Naive thymus-derived CD4-positive, alpha-beta T cell (primary cell): ENCODE data around the gene PAQR5. TPM values are rescaled to one million over a fixed set of nuclear protein-coding genes. Genes with fewer than 3 reads are reported as not detected.
A peak's percentile ranks its signal among the peaks of the same experiment; 100 is the strongest.
"Not testable (repeated sequence)": the region's sequence is repeated elsewhere in the genome, so short reads cannot be mapped to it uniquely, and the experiment has no call there.

Experiments
- ATAC-seq: fragments of 150-1000 bp; cut with Tn5 transposase; 2 replicates; pipeline ENCODE4 v1.10.0; 2021; ENCODE audit warnings: mild to moderate bottlenecking, moderate library complexity
- CTCF ChIA-PET: fragments of 350-600 bp; sonication (Branson Sonifier 250); formaldehyde crosslinking; loops from one replicate; lab custom pipeline; 2021; ENCODE audit warnings: antibody characterized with exemption; lab: Charles Lee
- POLR2A ChIA-PET: fragments of 350-600 bp; sonication (Branson Sonifier 250); formaldehyde crosslinking; loops from one replicate; lab custom pipeline; 2021; ENCODE audit warnings: antibody characterized with exemption, inconsistent platforms; lab: Charles Lee
- DNase-seq, 9 donors: peaks; one replicate each; pipeline versions ENCODE4 v3.0.0 to v3.0.0-alpha.2; 2020 to 2022; ENCODE audit warnings: mixed read lengths in 1 of 9
- H3K27ac ChIP-seq: one replicate; pipeline ENCODE4 v1.7.0; 2013; ENCODE audit warnings: mild to moderate bottlenecking, low read depth, low read length, moderate library complexity
- H3K27me3 ChIP-seq, 2 donors: one replicate each; pipeline ENCODE4 v1.7.0; 2013; ENCODE audit warnings: low read length in 2 of 2, mild to moderate bottlenecking in 2 of 2, moderate library complexity in 2 of 2; ENCODE audit not compliant: control insufficient read depth in 2 of 2, insufficient read depth in 2 of 2
- H3K36me3 ChIP-seq, 3 experiments: 1 replicate in 2 of 3; 2 replicates in 1 of 3; pipeline ENCODE4 v1.7.0; 2013; ENCODE audit warnings: low read length in 3 of 3, mild to moderate bottlenecking in 3 of 3, moderate library complexity in 1 of 3; ENCODE audit not compliant: insufficient read depth in 3 of 3, control insufficient read depth in 2 of 3
- H3K4me1 ChIP-seq, 2 donors: one replicate each; pipeline ENCODE4 v1.7.0; 2013; ENCODE audit warnings: low read length in 2 of 2, mild to moderate bottlenecking in 2 of 2, moderate library complexity in 1 of 2; ENCODE audit not compliant: control insufficient read depth in 2 of 2, insufficient read depth in 2 of 2
- H3K4me3 ChIP-seq: 2 replicates; pipeline ENCODE4 v1.7.0; 2013; ENCODE audit warnings: mild to moderate bottlenecking, low read length
- H3K9me3 ChIP-seq, 3 experiments: 1 replicate in 2 of 3; 2 replicates in 1 of 3; pipeline ENCODE4 v1.7.0; 2013; ENCODE audit warnings: low read length in 3 of 3; ENCODE audit not compliant: control insufficient read depth in 2 of 3
- H3K27ac Mint-ChIP-seq, 9 donors: one replicate each; pipeline ENCODE4 v1.8.0; 2020 to 2022; ENCODE audit warnings: mixed read lengths in 9 of 9, mild to moderate bottlenecking in 8 of 9, moderate library complexity in 5 of 9, inconsistent platforms in 2 of 9
- H3K27me3 Mint-ChIP-seq, 5 donors: one replicate each; pipeline ENCODE4 v1.8.0; 2021 to 2022; ENCODE audit warnings: mixed read lengths in 5 of 5, mild to moderate bottlenecking in 1 of 5
- H3K36me3 Mint-ChIP-seq, 5 donors: one replicate each; pipeline ENCODE4 v1.8.0; 2020 to 2022; ENCODE audit warnings: mixed read lengths in 5 of 5, mild to moderate bottlenecking in 3 of 5, inconsistent platforms in 1 of 5
- H3K4me1 Mint-ChIP-seq, 7 donors: one replicate each; pipeline ENCODE4 v1.8.0; 2020 to 2022; ENCODE audit warnings: mixed read lengths in 7 of 7, mild to moderate bottlenecking in 3 of 7, inconsistent platforms in 1 of 7
- H3K4me3 Mint-ChIP-seq, 10 donors: one replicate each; pipeline ENCODE4 v1.8.0; 2020 to 2022; ENCODE audit warnings: mild to moderate bottlenecking in 10 of 10, mixed read lengths in 10 of 10, moderate library complexity in 6 of 10, inconsistent platforms in 2 of 10
- H3K9me3 Mint-ChIP-seq, 11 donors: one replicate each; pipeline ENCODE4 v1.8.0; 2020 to 2022; ENCODE audit warnings: mixed read lengths in 11 of 11, mild to moderate bottlenecking in 4 of 11, inconsistent platforms in 1 of 11, moderate library complexity in 1 of 11
- intact Hi-C, 2 donors: fragments of 100-400 bp; cut with micrococcal nuclease; formaldehyde crosslinking; loops; one replicate each; pipeline ENCODE4 v1.15.1; 2023
- polyA plus RNA-seq, 2 donors: library from polyadenylated mRNA; unstranded; fragments of 300-500 nt; fragmentation: Illumina TruSeq; gene quantifications; one replicate each; pipeline ENCODE4 v1.2.3, GENCODE V29; 2021
- total RNA-seq, 6 experiments: library from RNA in 5 of 6; stranded (reverse) in 5 of 6; gene quantifications; 1 replicate in 5 of 6; 2 replicates in 1 of 6; pipeline ENCODE4 v1.2.3 and lab custom pipeline; 2021 to 2026

Gene PAQR5
- total and polyA plus RNA-seq, 7 experiments from 2014 or later, result 0.11 TPM; not detected in 6

DNA sequence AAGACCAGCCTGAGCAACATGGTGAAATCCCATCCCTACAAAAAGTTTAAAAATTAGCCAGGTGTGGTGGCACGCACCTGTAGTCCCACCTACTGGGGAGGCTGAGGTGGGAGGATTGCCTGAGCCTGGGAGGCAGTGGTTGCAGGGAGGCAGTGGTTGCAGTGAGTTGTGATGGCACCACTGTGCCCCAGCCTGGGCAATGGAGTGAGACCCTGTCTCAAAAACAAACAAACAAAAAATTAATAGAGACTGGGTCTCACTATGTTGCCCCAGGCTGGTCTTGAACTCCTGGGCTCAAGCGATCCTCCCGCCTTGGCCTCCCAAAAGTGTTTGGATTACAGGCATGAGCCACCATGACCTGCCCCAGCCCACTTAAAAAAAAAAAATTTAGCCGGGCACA, 151.5 kb downstream of the PAQR5 start:
- H3K27me3 ChIP-seq, H3K4me3 ChIP-seq, H3K27me3 Mint-ChIP-seq, H3K9me3 Mint-ChIP-seq, DNase-seq, CTCF ChIA-PET, H3K27ac ChIP-seq, ATAC-seq, H3K9me3 ChIP-seq: not testable (repeated sequence)
- intact Hi-C loops, result loop anchor here in 1 of 2 donors (5.0 kb wide), 1 partner anchor 307 kb away; no protein-coding TSS in a partner anchor
- Histone ChIP-seq H3K36me3 (peaks cover 0 to 12% (median 0%) of the 10 kb centered on the region in 3 experiments), H3K4me1 (peaks cover 14 to 30% of the 10 kb centered on the region in 2 donors)
- peaks cover 21 to 33% (median 29%) of the 10 kb centered on the region in 7 donors for H3K4me1 Mint-ChIP-seq
- H3K4me3 Mint-ChIP-seq, result peak overlapping the region in 1 of 10 donors; percentile 56
- peak overlapping the region in 1 of 9 donors; percentile 23 for H3K27ac Mint-ChIP-seq
- H3K36me3 Mint-ChIP-seq, result peaks cover 0 to 30% (median 14%) of the 10 kb centered on the region in 5 donors
- POLR2A ChIA-PET, result interaction anchor here (0.6 kb wide), 1 partner anchor 1050 kb away, joined by 4 read pairs; no protein-coding TSS in a partner anchor

DNA sequence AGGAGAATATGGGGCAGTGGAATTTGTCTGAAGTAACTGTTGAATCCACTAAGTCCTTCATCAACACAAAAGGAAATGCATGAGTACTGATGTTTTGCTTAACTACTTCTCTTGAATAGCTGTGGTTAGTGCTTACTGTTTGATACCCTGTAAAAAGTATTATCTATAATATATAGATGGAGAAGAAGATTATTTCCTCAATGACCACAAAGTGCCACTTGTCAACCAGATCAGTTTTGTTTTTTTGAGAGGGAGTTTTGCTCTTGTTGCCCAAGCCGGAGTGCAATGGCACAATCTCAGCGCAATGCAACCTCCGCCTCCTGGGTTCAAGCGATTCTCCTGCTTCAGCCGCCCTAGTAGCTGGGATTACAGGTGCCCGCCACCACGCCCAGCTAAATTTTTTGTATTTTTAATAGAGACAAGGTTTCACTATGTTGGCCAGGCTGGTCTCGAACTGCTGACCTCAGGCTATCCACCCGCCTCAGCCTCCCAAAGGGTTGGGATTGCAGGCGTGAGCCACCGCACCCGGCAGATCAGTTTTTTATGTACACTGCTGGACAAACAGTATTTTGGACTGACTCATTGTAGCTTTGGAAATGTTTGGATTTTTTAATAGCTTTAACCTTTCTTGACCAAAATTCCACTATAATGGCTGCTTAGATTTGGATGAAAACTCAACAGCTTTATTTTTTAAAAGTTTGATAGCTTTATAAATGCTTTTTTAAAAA, 152.4 kb downstream of the PAQR5 start:
- Histone ChIP-seq H3K36me3 (peaks cover 0 to 20% (median 0%) of the 10 kb centered on the region in 3 experiments), H3K4me3 (no peak overlapping the region), H3K27ac (peak overlapping the region; percentile 84), H3K9me3 (no peaks in the 10 kb centered on the region), H3K27me3 (no peaks in the 10 kb centered on the region), H3K4me1 (peaks cover 14 to 33% of the 10 kb centered on the region in 2 donors)
- Mint-ChIP-seq H3K36me3 (peaks cover 0 to 31% (median 21%) of the 10 kb centered on the region in 5 donors), H3K9me3 (no peaks in the 10 kb centered on the region), H3K4me1 (peaks cover 26 to 42% (median 35%) of the 10 kb centered on the region in 7 donors), H3K27me3 (no peaks in the 10 kb centered on the region), H3K27ac (peak overlapping the region in 6 of 9 donors; percentile 96 to 100 (median 98)), H3K4me3 (peak overlapping the region in 8 of 10 donors; percentile 12 to 100 (median 98))
- ChIA-PET POLR2A (interaction anchor here (0.6 to 4.3 kb wide), 13 partner anchors 9 to 1077 kb away, joined by 3 to 138 read pairs (median 6); partner anchors contain the start of gene KIF23), CTCF (interaction anchor here (0.7 to 0.8 kb wide), 3 partner anchors 11 to 1217 kb away, joined by 3 read pairs; no protein-coding TSS in a partner anchor)
- no peak for ATAC-seq
- intact Hi-C loops, result loop anchor here in 1 of 2 donors (5.0 kb wide), 1 partner anchor 306 kb away; no protein-coding TSS in a partner anchor
- DNase-seq, result no peak

DNA sequence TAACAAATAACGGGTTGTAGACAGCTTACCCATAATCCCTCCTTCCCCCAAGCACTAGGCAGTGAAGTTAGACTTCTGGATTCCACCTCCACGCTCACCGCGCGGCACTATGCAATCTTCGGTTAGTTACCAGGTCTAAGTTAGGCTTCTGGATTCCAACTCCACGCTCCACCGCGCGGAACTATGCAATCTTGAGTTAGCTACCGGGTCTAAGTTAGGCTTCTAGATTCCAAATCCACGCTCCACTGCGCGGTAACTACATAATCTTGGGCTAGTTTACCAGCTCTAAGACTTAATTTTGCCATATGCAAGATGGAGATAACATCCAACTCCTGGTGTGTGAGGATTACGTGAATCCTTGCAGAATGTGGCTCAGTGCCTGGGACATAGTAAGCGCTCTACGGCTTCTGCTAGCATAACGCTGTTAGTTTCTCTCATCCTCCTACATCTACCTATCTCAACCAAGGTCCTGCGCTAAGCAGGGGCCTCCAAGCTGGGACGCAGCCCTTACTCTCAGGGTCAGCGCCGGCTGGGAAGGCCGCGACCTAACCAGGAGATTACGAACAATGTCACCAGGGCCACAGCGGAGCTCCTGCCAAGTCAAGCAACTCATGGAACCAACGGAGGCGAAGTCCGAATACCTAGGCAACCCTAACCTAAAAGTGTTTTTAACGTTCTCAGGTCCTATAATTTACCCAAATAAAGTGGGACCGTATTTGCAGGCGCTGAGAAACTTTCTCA, 153.4 kb downstream of the PAQR5 start:
- H3K9me3 Mint-ChIP-seq, result no peaks in the 10 kb centered on the region
- CTCF ChIA-PET, result interaction anchor here (0.7 to 0.8 kb wide), 3 partner anchors 10 to 1009 kb away, joined by 3 to 9 read pairs (median 3); no protein-coding TSS in a partner anchor

DNA sequence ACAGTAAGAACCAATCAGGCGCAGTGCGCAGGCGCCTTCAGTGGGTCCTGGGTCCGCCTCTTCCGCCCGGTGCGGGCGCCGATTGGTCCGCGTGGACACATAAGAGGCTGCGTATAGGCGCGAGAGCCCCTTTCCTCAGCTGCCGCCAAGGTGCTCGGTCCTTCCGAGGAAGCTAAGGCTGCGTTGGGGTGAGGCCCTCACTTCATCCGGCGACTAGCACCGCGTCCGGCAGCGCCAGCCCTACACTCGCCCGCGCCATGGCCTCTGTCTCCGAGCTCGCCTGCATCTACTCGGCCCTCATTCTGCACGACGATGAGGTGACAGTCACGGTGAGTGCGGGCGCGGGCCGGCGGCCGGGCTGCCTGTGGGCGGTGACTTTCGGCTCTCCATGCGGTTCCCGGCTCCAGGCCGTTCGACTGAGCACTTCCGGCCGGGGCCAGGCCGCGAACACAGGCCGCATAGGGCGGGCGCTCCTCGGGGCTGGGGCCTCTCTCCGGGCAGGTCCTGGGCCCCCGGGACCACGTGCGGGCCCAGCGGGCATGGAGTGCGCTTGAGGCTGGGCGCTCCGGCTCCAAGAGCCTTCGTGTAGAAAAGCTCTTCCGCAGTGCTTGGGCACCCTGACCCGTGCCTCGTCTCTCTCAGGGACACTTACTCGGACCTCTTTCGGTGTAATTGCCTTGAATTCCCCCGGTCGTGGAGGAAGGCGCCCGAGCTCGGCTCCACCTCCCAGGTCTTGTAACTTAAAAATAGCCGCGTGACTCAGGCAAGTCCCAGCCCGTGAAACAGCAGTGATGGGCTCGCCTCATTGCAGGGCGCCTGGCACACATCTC, 154.2 kb downstream of the PAQR5 start, which contains the start of gene RPLP1:
Gene RPLP1, plus strand, starts transcription at position 127 of the 830 bp plus-strand sequence. Its CDS starts 131 bp downstream, at position 258.
- H3K4me3 ChIP-seq, result peak within 1 kb of the TSS; percentile 82
- ChIA-PET CTCF (interaction anchor here (0.7 to 2.2 kb wide), 4 partner anchors 10 to 87 kb away, joined by 3 to 17 read pairs (median 4); no protein-coding TSS in a partner anchor), POLR2A (interaction anchor here (0.6 to 4.3 kb wide), 26 partner anchors 8 to 1925 kb away, joined by 3 to 138 read pairs (median 4); partner anchors contain the start of genes FEM1B, KIF23 and TLE3)
- DNase-seq, result peak; percentile 93 to 97 (median 96)
- H3K9me3 Mint-ChIP-seq, result no peaks in the 10 kb centered on the region
- peaks cover 0 to 31% (median 0%) of the 10 kb centered on the region in 3 experiments for H3K36me3 ChIP-seq
- no peaks in the 10 kb centered on the region for H3K27me3 Mint-ChIP-seq
- no peaks in the 10 kb centered on the region for H3K9me3 ChIP-seq
- peak; percentile 93 for ATAC-seq
- no peaks in the 10 kb centered on the region for H3K27me3 ChIP-seq
- H3K4me3 Mint-ChIP-seq, result peak within 1 kb of the TSS; percentile 91 to 100 (median 99)
- H3K4me1 Mint-ChIP-seq, result peaks cover 29 to 52% (median 42%) of the 10 kb centered on the region in 7 donors
- peaks cover 14 to 33% of the 10 kb centered on the region in 2 donors for H3K4me1 ChIP-seq
- H3K27ac ChIP-seq, result peak within 1 kb of the TSS; percentile 84
- peak within 1 kb of the TSS; percentile 96 to 100 (median 98) for H3K27ac Mint-ChIP-seq
- intact Hi-C loops, result loop anchor here (1.0 to 5.0 kb wide), 12 partner anchors 9 to 646 kb away; partner anchors contain the start of genes GLCE (in 2 of the 2), KIF23 (in 2 of the 2) and ANP32A (in 1 of the 2)
- peaks cover 0 to 37% (median 33%) of the 10 kb centered on the region in 5 donors for H3K36me3 Mint-ChIP-seq

More for the DNA sequence above, 153.4 kb downstream of the PAQR5 start:
- H3K27me3 ChIP-seq, result no peaks in the 10 kb centered on the region
- ATAC-seq, result peak; percentile 33
- POLR2A ChIA-PET, result interaction anchor here (0.6 to 4.3 kb wide), 25 partner anchors 10 to 1083 kb away, joined by 3 to 138 read pairs (median 4); partner anchors contain the start of genes KIF23 and TLE3
- H3K4me3 ChIP-seq, result peak overlapping the region; percentile 82
- H3K4me1 ChIP-seq, result peaks cover 14 to 33% of the 10 kb centered on the region in 2 donors
- H3K27me3 Mint-ChIP-seq, result no peaks in the 10 kb centered on the region
- H3K4me1 Mint-ChIP-seq, result peaks cover 28 to 45% (median 38%) of the 10 kb centered on the region in 7 donors
- peak overlapping the region; percentile 84 for H3K27ac ChIP-seq
- peak in 3 of 9 donors; percentile 16 to 25 (median 21) for DNase-seq
- H3K36me3 ChIP-seq, result peaks cover 0 to 30% (median 0%) of the 10 kb centered on the region in 3 experiments
- H3K27ac Mint-ChIP-seq, result peak overlapping the region; percentile 96 to 100 (median 98)
- H3K36me3 Mint-ChIP-seq, result peaks cover 0 to 33% (median 28%) of the 10 kb centered on the region in 5 donors
- intact Hi-C loops, result loop anchor here (1.0 to 5.0 kb wide), 12 partner anchors 9 to 647 kb away; partner anchors contain the start of genes GLCE (in 2 of the 2), KIF23 (in 2 of the 2) and ANP32A (in 1 of the 2)
- peak overlapping the region; percentile 91 to 100 (median 99) for H3K4me3 Mint-ChIP-seq
- H3K9me3 ChIP-seq, result no peaks in the 10 kb centered on the region

DNA sequence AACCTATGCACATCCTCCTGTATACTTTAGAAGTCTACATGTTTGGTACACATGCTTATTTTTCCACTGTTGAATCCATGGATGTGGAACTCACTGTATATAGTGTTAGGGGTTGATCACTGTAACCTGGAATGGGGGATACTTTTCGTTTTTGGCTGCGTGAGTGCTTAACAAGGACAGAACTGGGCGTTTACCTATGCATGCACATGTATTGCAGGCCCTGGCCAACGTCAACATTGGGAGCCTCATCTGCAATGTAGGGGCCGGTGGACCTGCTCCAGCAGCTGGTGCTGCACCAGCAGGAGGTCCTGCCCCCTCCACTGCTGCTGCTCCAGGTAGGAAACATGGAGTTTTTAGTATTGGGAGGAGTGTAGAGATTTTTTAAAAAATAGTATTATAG, 156.2 kb downstream of the PAQR5 start:
- H3K27me3 ChIP-seq, result no peaks in the 10 kb centered on the region
- H3K27me3 Mint-ChIP-seq, result no peaks in the 10 kb centered on the region
- peak overlapping the region in 7 of 9 donors; percentile 64 to 99 (median 97) for H3K27ac Mint-ChIP-seq
- H3K27ac ChIP-seq, result peak overlapping the region; percentile 38
- ChIA-PET POLR2A (interaction anchor here (0.7 to 4.3 kb wide), 5 partner anchors 7 to 565 kb away, joined by 3 to 138 read pairs (median 14); no protein-coding TSS in a partner anchor), CTCF (interaction anchor here (2.2 kb wide), 1 partner anchor 8 kb away, joined by 17 read pairs; no protein-coding TSS in a partner anchor)
- peaks cover 0 to 37% (median 33%) of the 10 kb centered on the region in 5 donors for H3K36me3 Mint-ChIP-seq
- H3K9me3 ChIP-seq, result no peaks in the 10 kb centered on the region
- peak overlapping the region; percentile 73 to 100 (median 98) for H3K4me3 Mint-ChIP-seq
- H3K4me1 ChIP-seq, result peaks cover 14 to 33% of the 10 kb centered on the region in 2 donors
- ATAC-seq (no peak), DNase-seq (no peak)
- peaks cover 29 to 58% (median 50%) of the 10 kb centered on the region in 7 donors for H3K4me1 Mint-ChIP-seq
- no peaks in the 10 kb centered on the region for H3K9me3 Mint-ChIP-seq
- H3K4me3 ChIP-seq, result peak overlapping the region; percentile 82
- intact Hi-C loops, result loop anchor here in 1 of 2 donors (5.0 kb wide), 1 partner anchor 302 kb away; no protein-coding TSS in a partner anchor
- H3K36me3 ChIP-seq, result peaks cover 0 to 31% (median 0%) of the 10 kb centered on the region in 3 experiments
